Neuronal stem cell (in vitro differentiated cells): Measurements from ENCODE around the gene CRISP1.

Experiments used
- DNase-seq: peaks from one replicate; pipeline ENCODE4 v3.0.0-alpha.2; 2013; ENCODE audit warnings: low spot score
- H2AFZ ChIP-seq: one replicate; pipeline ENCODE4 v1.6.1; 2013; ENCODE audit warnings: mild to moderate bottlenecking, low read length, inconsistent platforms
- H2AK5ac ChIP-seq: 2 replicates; pipeline ENCODE4 v1.6.1; 2013; ENCODE audit warnings: low read depth, mild to moderate bottlenecking, inconsistent platforms, low read length, moderate library complexity, mixed read lengths
- H2BK120ac ChIP-seq: 2 replicates; pipeline ENCODE4 v1.6.1; 2013; ENCODE audit warnings: low read depth, mild to moderate bottlenecking, inconsistent platforms, low read length, moderate library complexity, mixed read lengths
- H2BK12ac ChIP-seq: one replicate; pipeline ENCODE4 v1.6.1; 2013; ENCODE audit warnings: low read length, inconsistent platforms
- H2BK15ac ChIP-seq: 2 replicates; pipeline ENCODE4 v1.6.1; 2013; ENCODE audit warnings: mild to moderate bottlenecking, low read length, inconsistent platforms, mixed read lengths
- H2BK5ac ChIP-seq: one replicate; pipeline ENCODE4 v1.6.1; 2013; ENCODE audit warnings: inconsistent platforms, mild to moderate bottlenecking, low read length, moderate library complexity
- H3K14ac ChIP-seq: one replicate; pipeline ENCODE4 v1.6.1; 2013; ENCODE audit warnings: low read length, inconsistent platforms
- H3K18ac ChIP-seq: 2 replicates; pipeline ENCODE4 v1.6.1; 2013; ENCODE audit warnings: low read length, inconsistent platforms
- H3K23ac ChIP-seq: 2 replicates; pipeline ENCODE4 v1.6.1; 2013; ENCODE audit warnings: low read depth, mild to moderate bottlenecking, mixed read lengths, low read length, inconsistent platforms; ENCODE audit not compliant: poor library complexity
- H3K27ac ChIP-seq: replicated peaks from 3 replicates; pipeline ENCODE4 v1.5.1; 2013; ENCODE audit warnings: low read length, inconsistent platforms
- H3K27me3 ChIP-seq, 3 experiments: 2 replicates each; pipeline ENCODE4 v1.6.1; 2013; ENCODE audit warnings: low read length in 3 of 3, mild to moderate bottlenecking in 2 of 3, inconsistent platforms in 1 of 3, low read depth in 1 of 3, mixed read lengths in 1 of 3, moderate library complexity in 1 of 3; ENCODE audit not compliant: control insufficient read depth in 3 of 3, insufficient read depth in 3 of 3
- H3K36me3 ChIP-seq, 2 donors: replicated peaks in 1 of 2; 2 replicates each; pipeline ENCODE4 v1.6.1; 2013; ENCODE audit warnings: low read length in 2 of 2; ENCODE audit not compliant: control insufficient read depth in 2 of 2, insufficient read depth in 2 of 2
- H3K4ac ChIP-seq: 2 replicates; pipeline ENCODE4 v1.6.1; 2013; ENCODE audit warnings: inconsistent platforms, mild to moderate bottlenecking, low read length, moderate library complexity
- H3K4me1 ChIP-seq, 2 donors: 1 replicate in 1 of 2; 2 replicates in 1 of 2; pipeline ENCODE4 v1.6.1; 2013; ENCODE audit warnings: low read length in 2 of 2, low read depth in 1 of 2; ENCODE audit not compliant: control insufficient read depth in 2 of 2, insufficient read depth in 1 of 2
- H3K4me2 ChIP-seq: one replicate; pipeline ENCODE4 v1.6.1; 2013; ENCODE audit warnings: mild to moderate bottlenecking, low read length, inconsistent platforms; ENCODE audit not compliant: insufficient read depth, poor library complexity, severe bottlenecking
- H3K4me3 ChIP-seq, 2 donors: 2 replicates each; pipeline ENCODE4 v1.5.1; 2013; ENCODE audit warnings: low read length in 2 of 2, mild to moderate bottlenecking in 2 of 2, inconsistent platforms in 1 of 2, moderate library complexity in 1 of 2
- H3K79me1 ChIP-seq: one replicate; pipeline ENCODE4 v1.6.1; 2013; ENCODE audit warnings: low read depth, mild to moderate bottlenecking, inconsistent platforms, low read length, moderate library complexity
- H3K9ac ChIP-seq: one replicate; pipeline ENCODE4 v1.6.1; 2013; ENCODE audit warnings: mild to moderate bottlenecking, low read depth, low read length, inconsistent platforms; ENCODE audit not compliant: poor library complexity
- H3K9me3 ChIP-seq, 2 donors: replicated peaks in 1 of 2; 2 replicates each; pipeline versions ENCODE3 to v1.6.1; 2013; ENCODE audit warnings: low read length in 2 of 2, mild to moderate bottlenecking in 2 of 2, inconsistent platforms in 1 of 2, low read depth in 1 of 2, mixed read lengths in 1 of 2, moderate library complexity in 1 of 2; ENCODE audit not compliant: control insufficient read depth in 2 of 2, insufficient read depth in 1 of 2
- H4K8ac ChIP-seq: one replicate; pipeline ENCODE4 v1.6.1; 2013; ENCODE audit warnings: low read depth, mild to moderate bottlenecking, inconsistent platforms, low read length, moderate library complexity
- H4K91ac ChIP-seq: one replicate; pipeline ENCODE4 v1.6.1; 2013; ENCODE audit warnings: low read length, low read depth, mild to moderate bottlenecking, inconsistent platforms; ENCODE audit not compliant: poor library complexity
- WGBS, 2 donors: extraction: QIAGEN DNeasy Blood & Tissue Kit; methylation state at CpG; one replicate each; pipeline ENCODE4 v1.1.7; 2013; ENCODE audit warnings: missing lambda C conversion rate in 2 of 2, mixed read lengths in 1 of 2; ENCODE audit not compliant: insufficient read length in 2 of 2, insufficient replicate concordance in 1 of 2; ENCODE audit errors: extremely low coverage in 2 of 2; 5-methylcytosine and 5-hydroxymethylcytosine counted together

CRISP1 gene

GRCh38 chr6:49890988-49891387 lies 24.7 kb upstream of the CRISP1 start:
- Histone ChIP-seq H3K4me3 (no peak overlapping the region), H3K4me1 (no peaks in the 10 kb centered on the region), H3K9me3 (no peaks in the 10 kb centered on the region), H3K9ac (no peak overlapping the region), H3K18ac (no peak overlapping the region), H3K14ac (no peak overlapping the region), H3K23ac (no peak overlapping the region), H4K8ac (no peak overlapping the region), H3K4ac (no peak overlapping the region), H3K27ac (no peak overlapping the region), H2AFZ (no peak overlapping the region), H2BK12ac (no peak overlapping the region), H3K27me3 (no peaks in the 10 kb centered on the region), H3K79me1 (no peaks in the 10 kb centered on the region), H2BK5ac (no peak overlapping the region), H3K36me3 (no peaks in the 10 kb centered on the region), H3K4me2 (no peak overlapping the region), H4K91ac (no peak overlapping the region), H2AK5ac (no peak overlapping the region), H2BK15ac (no peak overlapping the region), H2BK120ac (no peak overlapping the region)
- DNase-seq, result no peak
- no CpG with 5 or more reads among the region's 7 CpGs for WGBS, 2 donors

GRCh38 chr6:49888742-49889431 lies 22.6 kb upstream of the CRISP1 start:
- H3K9ac ChIP-seq, result no peak overlapping the region
- H3K9me3 ChIP-seq, result no peaks in the 10 kb centered on the region
- H2BK12ac ChIP-seq, result no peak overlapping the region
- no peak overlapping the region for H2AFZ ChIP-seq
- no peaks in the 10 kb centered on the region for H3K4me1 ChIP-seq
- H3K14ac ChIP-seq, result no peak overlapping the region
- no peak overlapping the region for H2BK15ac ChIP-seq
- H2AK5ac ChIP-seq, result no peak overlapping the region
- no peaks in the 10 kb centered on the region for H3K79me1 ChIP-seq
- no peak overlapping the region for H3K4ac ChIP-seq
- no peak overlapping the region for H4K8ac ChIP-seq
- H3K4me2 ChIP-seq, result no peak overlapping the region
- no peak for DNase-seq
- WGBS, 2 donors, result no CpG with 5 or more reads among the region's 5 CpGs
- H3K27ac ChIP-seq, result no peak overlapping the region
- H3K4me3 ChIP-seq, result no peak overlapping the region
- no peaks in the 10 kb centered on the region for H3K27me3 ChIP-seq
- H3K18ac ChIP-seq, result no peak overlapping the region
- no peak overlapping the region for H3K23ac ChIP-seq
- no peak overlapping the region for H4K91ac ChIP-seq
- no peaks in the 10 kb centered on the region for H3K36me3 ChIP-seq
- H2BK120ac ChIP-seq, result no peak overlapping the region
- H2BK5ac ChIP-seq, result no peak overlapping the region

DNA sequence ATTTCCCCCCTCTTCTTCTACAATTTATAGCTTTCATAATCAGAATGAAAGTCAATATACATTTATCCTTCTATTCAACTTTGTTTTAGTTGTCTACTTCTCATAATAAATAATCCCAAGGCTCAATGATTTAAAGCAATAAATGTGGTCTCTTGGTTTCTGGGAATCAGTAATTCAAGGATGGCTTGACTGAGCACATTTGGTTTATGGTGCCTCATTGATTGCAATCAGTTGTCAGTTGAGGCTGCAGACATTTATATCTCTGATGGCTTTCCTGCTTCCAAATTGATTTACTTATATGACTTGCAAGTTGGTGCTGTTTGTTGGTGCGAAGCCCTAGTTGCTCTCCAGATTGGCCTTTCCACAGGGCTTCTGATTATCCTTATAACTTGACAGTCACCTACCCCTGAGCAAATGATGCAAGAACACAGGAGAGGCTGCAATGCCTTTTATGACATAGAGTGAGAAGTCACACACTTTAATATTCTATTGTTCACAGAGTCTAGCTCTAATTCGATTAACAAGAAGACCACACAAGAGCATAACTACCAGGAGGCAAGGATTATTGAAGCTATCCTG lies 2.7 kb upstream of the CRISP1 start:
- H3K23ac ChIP-seq, result no peak overlapping the region
- H4K8ac ChIP-seq, result no peak overlapping the region
- no peak overlapping the region for H2BK120ac ChIP-seq
- H3K4me2 ChIP-seq, result no peak overlapping the region
- no peak overlapping the region for H3K27ac ChIP-seq
- H3K4me3 ChIP-seq, result no peak overlapping the region
- no peaks in the 10 kb centered on the region for H3K27me3 ChIP-seq
- H3K9ac ChIP-seq, result no peak overlapping the region
- no peaks in the 10 kb centered on the region for H3K79me1 ChIP-seq
- no peak overlapping the region for H2BK12ac ChIP-seq
- no peak overlapping the region for H2AK5ac ChIP-seq
- H2BK5ac ChIP-seq, result no peak overlapping the region
- H3K14ac ChIP-seq, result no peak overlapping the region
- no peaks in the 10 kb centered on the region for H3K36me3 ChIP-seq
- no peak for DNase-seq
- no peak overlapping the region for H3K4ac ChIP-seq
- WGBS, 2 donors, result no CpG with 5 or more reads among the region's 2 CpGs
- no peak overlapping the region for H2AFZ ChIP-seq
- H4K91ac ChIP-seq, result no peak overlapping the region
- H3K18ac ChIP-seq, result no peak overlapping the region
- no peaks in the 10 kb centered on the region for H3K4me1 ChIP-seq
- H3K9me3 ChIP-seq, result peaks cover 0 to 1% of the 10 kb centered on the region in 2 donors
- H2BK15ac ChIP-seq, result no peak overlapping the region

- no peak overlapping the region for H3K18ac ChIP-seq
- no peaks in the 10 kb centered on the region for H3K27me3 ChIP-seq
- H3K9me3 ChIP-seq, result no peaks in the 10 kb centered on the region
- no peak overlapping the region for H2BK15ac ChIP-seq
- WGBS, 2 donors, result 100% methylated on average over 1 of the region's 2 CpGs; no CpG with 5 or more reads in 1 of the 2 donors
- no peak overlapping the region for H3K4me2 ChIP-seq
- no peak overlapping the region for H2AFZ ChIP-seq
- H2BK5ac ChIP-seq, result no peak overlapping the region
- no peak for DNase-seq
- no peak overlapping the region for H3K4ac ChIP-seq
- no peak overlapping the region for H3K27ac ChIP-seq
- no peak overlapping the region for H2BK12ac ChIP-seq
- no peaks in the 10 kb centered on the region for H3K36me3 ChIP-seq
- H4K91ac ChIP-seq, result no peak overlapping the region
- no peak overlapping the region for H3K9ac ChIP-seq
- H3K4me1 ChIP-seq, result no peaks in the 10 kb centered on the region
- no peak overlapping the region for H4K8ac ChIP-seq
- no peak overlapping the region for H3K23ac ChIP-seq
- H3K14ac ChIP-seq, result no peak overlapping the region
- H2BK120ac ChIP-seq, result no peak overlapping the region
- H3K4me3 ChIP-seq, result no peak overlapping the region
- H2AK5ac ChIP-seq, result no peak overlapping the region
- H3K79me1 ChIP-seq, result no peaks in the 10 kb centered on the region
These were observed 10.1 kb downstream of the CRISP1 start for GRCh38 chr6:49856282-49856681.
